ENCODE results near the gene LOXHD1.

The LOXHD1 gene

DNA sequence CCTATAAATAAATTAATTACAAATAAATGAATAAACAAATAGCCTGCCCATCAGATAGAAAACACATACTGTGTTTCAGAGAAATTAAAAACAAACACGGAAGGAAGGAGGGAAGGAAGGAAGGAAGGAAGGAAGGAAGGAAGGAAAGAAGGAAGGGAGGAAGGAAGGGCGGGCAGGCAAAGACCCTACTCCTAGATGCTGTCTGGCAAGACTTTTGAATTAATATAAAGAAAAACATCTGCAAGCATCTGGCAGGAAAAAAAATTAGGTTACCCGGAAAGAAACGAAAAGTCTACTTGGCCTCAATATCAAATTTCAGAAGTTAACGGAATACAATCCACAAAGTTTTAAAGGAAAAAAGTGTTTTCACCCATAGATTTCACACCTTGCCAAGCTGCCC, 49.1 kb downstream of the LOXHD1 start:
- H3K4me3 ChIP-seq (replicated peaks; ENCODE audit: low read depth, low read length), result no peak overlapping the region
- TF ChIP-seq, protein P1, sequence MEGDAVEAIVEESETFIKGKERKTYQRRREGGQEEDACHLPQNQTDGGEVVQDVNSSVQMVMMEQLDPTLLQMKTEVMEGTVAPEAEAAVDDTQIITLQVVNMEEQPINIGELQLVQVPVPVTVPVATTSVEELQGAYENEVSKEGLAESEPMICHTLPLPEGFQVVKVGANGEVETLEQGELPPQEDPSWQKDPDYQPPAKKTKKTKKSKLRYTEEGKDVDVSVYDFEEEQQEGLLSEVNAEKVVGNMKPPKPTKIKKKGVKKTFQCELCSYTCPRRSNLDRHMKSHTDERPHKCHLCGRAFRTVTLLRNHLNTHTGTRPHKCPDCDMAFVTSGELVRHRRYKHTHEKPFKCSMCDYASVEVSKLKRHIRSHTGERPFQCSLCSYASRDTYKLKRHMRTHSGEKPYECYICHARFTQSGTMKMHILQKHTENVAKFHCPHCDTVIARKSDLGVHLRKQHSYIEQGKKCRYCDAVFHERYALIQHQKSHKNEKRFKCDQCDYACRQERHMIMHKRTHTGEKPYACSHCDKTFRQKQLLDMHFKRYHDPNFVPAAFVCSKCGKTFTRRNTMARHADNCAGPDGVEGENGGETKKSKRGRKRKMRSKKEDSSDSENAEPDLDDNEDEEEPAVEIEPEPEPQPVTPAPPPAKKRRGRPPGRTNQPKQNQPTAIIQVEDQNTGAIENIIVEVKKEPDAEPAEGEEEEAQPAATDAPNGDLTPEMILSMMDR (IDR thresholded peaks at IDR 0.05; ENCODE audit: low read depth, low read length, missing control alignments), result no peak
- DNase-seq (ENCODE audit: extremely low read depth, low read depth), result no peak

DNA sequence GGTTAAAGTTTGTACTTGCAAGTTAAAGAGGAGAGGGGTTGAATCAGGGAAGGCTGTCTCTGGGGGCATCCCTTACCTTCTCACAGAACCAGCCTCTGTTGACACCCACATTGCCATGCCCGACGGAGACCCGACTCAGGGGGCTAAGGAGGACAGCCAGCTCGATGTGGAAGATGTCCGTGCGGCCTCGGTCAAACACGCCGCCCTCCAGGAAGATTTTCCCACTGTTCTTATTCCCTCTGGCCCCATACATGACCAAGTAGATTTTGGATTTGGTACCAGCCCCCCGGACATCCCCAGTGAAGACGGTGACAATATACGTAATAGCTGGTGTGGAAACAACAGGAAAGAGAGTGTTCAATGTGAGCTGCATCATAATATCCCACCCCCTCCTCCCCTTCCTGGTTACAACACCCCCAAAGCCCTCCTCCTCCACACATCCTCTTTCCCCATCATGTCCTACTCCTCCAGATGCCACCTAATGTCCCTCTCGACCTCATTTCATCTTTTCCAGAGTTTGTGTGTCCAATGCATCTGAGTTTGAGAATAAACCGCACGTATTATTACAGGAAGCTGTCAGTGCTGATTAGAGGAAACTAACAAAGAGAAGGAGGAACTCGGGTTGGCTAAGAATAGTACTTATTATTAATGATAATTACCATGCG, 55.7 kb downstream of the LOXHD1 start:
- DNase-seq (ENCODE audit: extremely low read depth, low read depth), result no peak
- no peak overlapping the region for H3K4me3 ChIP-seq (replicated peaks; ENCODE audit: low read depth, low read length)
- TF ChIP-seq, protein P1 (IDR thresholded peaks at IDR 0.05; ENCODE audit: low read depth, low read length, missing control alignments), result no peak

DNA sequence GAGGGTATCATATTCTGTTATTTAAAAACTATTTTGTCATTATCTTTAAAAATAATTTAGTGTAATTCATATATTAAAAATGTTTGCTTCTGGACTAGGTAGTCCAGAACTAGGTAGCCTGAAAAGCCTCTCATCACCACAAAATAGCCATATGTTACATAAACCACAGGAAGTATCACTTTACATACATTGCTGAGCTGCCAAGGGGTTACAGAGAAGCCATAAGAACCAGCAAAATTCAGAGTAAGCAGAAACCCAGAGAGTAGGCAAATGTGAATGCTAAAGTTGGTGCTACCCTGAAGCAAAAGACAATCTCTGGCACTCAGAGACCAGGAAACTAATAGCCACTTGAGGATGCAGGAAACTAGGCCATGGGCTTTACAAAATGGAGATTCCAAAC, 60.9 kb downstream of the LOXHD1 start:
- TF ChIP-seq, protein P1 (IDR thresholded peaks at IDR 0.05; ENCODE audit: low read depth, low read length, missing control alignments), result no peak
- H3K4me3 ChIP-seq (replicated peaks; ENCODE audit: low read depth, low read length), result no peak overlapping the region
- DNase-seq (ENCODE audit: extremely low read depth, low read depth), result peak; percentile 7

DNA sequence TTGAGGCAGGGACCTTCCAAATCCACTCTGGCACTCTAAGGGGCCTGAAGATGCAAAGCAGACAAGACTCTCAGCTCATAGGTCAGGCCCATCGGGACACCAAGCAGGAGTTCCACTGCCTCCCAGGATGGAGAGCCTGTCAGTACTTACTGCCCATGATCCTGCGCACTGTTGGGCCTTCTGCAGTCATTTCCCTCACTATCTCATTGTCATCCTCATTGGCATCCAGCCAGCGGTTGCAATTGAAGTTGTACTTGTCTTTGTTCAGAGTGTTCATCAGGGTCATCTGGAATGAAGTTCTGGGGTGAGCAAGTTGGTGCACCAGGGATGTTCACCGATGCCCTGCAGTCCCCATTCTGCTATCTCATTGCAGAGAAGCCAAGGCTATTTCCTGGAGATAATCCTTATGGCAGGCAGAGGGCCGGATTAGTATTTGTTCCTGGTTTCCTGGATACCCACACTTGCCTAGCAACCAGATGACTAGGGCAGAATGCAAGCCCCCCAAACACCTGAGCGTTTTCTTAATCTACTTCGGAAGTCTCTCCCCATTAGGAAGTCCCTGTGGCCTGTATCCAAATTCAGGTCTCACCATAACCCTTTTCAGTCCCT, 65.1 kb downstream of the LOXHD1 start:
- no peak overlapping the region for H3K4me3 ChIP-seq (replicated peaks; ENCODE audit: low read depth, low read length)
- TF ChIP-seq, protein P1 (IDR thresholded peaks at IDR 0.05; ENCODE audit: low read depth, low read length, missing control alignments), result no peak
- no peak for DNase-seq (ENCODE audit: extremely low read depth, low read depth)

DNA sequence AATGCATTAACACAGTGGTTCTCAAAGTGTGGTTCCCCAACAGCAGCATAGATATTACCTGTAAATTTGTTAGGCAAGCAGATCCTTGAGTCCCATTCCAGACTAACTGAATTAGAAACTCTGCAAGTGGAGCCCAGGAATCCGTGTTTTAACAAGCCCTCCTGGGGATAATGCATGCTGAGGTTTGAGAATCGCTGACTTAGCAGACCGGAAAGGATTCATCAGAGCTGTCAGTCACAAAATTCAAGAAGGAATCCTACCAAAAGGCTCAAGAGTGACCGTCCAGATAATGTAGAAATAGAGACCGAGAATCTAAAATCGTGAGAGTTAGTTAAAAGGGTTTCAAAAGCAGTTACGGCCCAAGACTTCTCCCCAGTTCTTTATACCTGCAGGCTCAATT, 66.9 kb downstream of the LOXHD1 start:
- no peak for DNase-seq (ENCODE audit: extremely low read depth, low read depth)
- no peak overlapping the region for H3K4me3 ChIP-seq (replicated peaks; ENCODE audit: low read depth, low read length)
- TF ChIP-seq, protein P1 (IDR thresholded peaks at IDR 0.05; ENCODE audit: low read depth, low read length, missing control alignments), result no peak

DNA sequence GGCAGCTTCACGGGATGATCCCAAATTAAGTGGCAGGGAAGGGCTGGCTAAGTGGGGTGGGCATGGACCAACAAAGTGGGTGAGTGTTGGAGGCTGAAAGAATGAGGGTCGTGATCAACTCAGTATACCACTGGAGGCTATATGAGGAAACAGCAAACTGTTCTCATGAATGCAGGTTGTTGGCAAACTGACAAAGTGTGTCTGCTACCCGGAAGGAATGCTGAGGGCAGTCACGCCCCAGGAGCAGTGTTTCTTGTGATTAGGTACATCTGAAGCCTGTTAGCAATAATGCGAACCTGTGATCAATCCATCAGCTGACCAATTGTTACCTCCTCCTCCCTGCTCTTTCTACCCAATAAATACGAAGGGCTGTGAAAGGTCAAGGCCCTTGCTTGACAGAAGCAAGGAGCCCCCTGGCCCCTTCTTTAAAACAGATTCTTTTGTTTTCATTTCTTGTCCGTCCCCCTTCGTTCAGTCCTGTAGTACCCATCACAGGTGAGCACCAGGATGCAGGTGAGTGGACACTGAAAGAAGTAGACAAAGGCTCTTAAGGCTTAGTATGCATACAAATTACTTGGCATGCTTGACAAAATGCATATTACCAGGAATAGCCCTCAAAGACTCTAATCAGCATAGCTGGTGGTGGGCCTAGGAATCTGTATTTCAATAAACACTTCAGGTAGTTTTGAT, 67.9 kb downstream of the LOXHD1 start:
- no peak for DNase-seq (ENCODE audit: extremely low read depth, low read depth)
- TF ChIP-seq, protein P1 (IDR thresholded peaks at IDR 0.05; ENCODE audit: low read depth, low read length, missing control alignments), result no peak
- H3K4me3 ChIP-seq (replicated peaks; ENCODE audit: low read depth, low read length), result no peak overlapping the region

Measured in HFF-Myc (cell line).